KMS-11 (cell line): ENCODE data around the gene NDEL1.

ENCODE experiments used
- H2AFZ ChIP-seq: fragments of 200-600 bp; sonication (generic); 2 replicates; pipeline ENCODE4 v1.6.1; 2016; ENCODE audit warnings: antibody characterized with exemption, mixed run types, low read depth
- H3K27ac ChIP-seq: fragments of 200-600 bp; sonication (generic); 2 replicates; pipeline ENCODE4 v1.6.1; 2016; ENCODE audit warnings: mild to moderate bottlenecking, mixed run types
- H3K27me3 ChIP-seq: fragments of 200-600 bp; sonication (generic); 2 replicates; pipeline ENCODE4 v1.6.1; 2017; ENCODE audit warnings: mild to moderate bottlenecking, low read depth, mixed run types, moderate library complexity; ENCODE audit not compliant: insufficient read depth
- H3K36me3 ChIP-seq: fragments of 200-600 bp; sonication (generic); 2 replicates; pipeline ENCODE4 v1.6.1; 2017; ENCODE audit warnings: mild to moderate bottlenecking, mixed run types; ENCODE audit not compliant: insufficient read depth
- H3K4me1 ChIP-seq: fragments of 200-600 bp; sonication (generic); 2 replicates; pipeline ENCODE4 v1.6.1; 2016; ENCODE audit warnings: mild to moderate bottlenecking, low read depth, mixed run types; ENCODE audit not compliant: poor library complexity, severe bottlenecking
- H3K4me2 ChIP-seq: fragments of 200-600 bp; sonication (generic); 2 replicates; pipeline ENCODE4 v1.7.0; 2016; ENCODE audit warnings: mild to moderate bottlenecking, mixed run types
- H3K4me3 ChIP-seq: fragments of 200-600 bp; sonication (generic); IDR thresholded peaks from 2 replicates; pipeline ENCODE4 v1.6.1; 2017; ENCODE audit warnings: low read depth, low read length, mixed read lengths; ENCODE audit not compliant: insufficient read depth
- H3K79me2 ChIP-seq: fragments of 200-600 bp; sonication (generic); 2 replicates; pipeline ENCODE4 v1.6.1; 2016; ENCODE audit warnings: low read depth, mixed run types; ENCODE audit not compliant: insufficient read depth
- H3K9ac ChIP-seq: fragments of 200-600 bp; sonication (generic); 2 replicates; pipeline ENCODE4 v1.6.1; 2016; ENCODE audit warnings: mild to moderate bottlenecking, mixed run types
- H4K20me1 ChIP-seq: fragments of 200-600 bp; sonication (generic); 2 replicates; pipeline ENCODE4 v1.6.1; 2016; ENCODE audit warnings: mild to moderate bottlenecking, mixed run types; ENCODE audit not compliant: insufficient read depth
- TF ChIP-seq, protein P1 (sequence below): fragments of 200-600 bp; sonication (generic); conservative IDR thresholded peaks from 2 replicates; pipeline ENCODE4 v1.6.1; 2017; ENCODE audit warnings: low read depth, mild to moderate bottlenecking, antibody characterized with exemption, low read length, moderate library complexity, mixed read lengths

NDEL1 gene

DNA sequence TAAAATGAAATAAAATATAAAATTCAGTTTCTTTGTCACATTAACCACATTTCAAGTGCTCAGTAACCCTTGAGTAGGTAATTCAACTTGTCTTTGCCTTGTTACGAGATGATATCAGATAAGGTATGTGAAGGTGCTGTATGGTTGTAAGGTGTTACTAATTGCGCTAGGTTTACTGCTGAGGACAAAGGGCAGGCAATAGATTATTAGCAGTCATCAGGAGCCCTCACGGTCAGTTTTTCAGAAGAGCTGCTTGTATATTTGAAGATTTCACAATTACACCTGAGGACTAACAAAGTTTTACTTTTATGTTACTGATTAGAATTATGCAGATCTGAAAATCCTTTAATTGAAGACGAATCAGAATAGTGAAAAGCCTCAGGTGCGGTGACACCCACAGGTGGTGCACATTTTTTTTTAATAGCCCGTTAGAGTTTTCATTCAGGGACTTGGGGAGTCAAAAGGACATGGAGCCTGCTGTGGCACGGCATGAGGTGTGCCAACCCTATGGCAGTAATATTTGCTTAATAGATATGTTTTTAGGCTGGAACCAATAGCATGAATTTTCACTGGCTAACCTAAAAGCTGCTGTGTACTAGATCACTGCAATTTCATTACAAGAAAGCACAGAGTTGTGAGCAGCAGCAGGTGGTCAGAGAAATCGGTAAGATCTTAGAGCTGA is 16.4 kb downstream of the NDEL1 start:
- Histone ChIP-seq H3K36me3 (no peaks in the 10 kb centered on the region), H3K4me1 (no peaks in the 10 kb centered on the region), H3K27ac (no peak overlapping the region), H3K9ac (no peak overlapping the region), H3K4me3 (no peak overlapping the region), H2AFZ (no peak overlapping the region), H3K4me2 (no peak overlapping the region), H4K20me1 (no peaks in the 10 kb centered on the region), H3K27me3 (no peaks in the 10 kb centered on the region), H3K79me2 (no peaks in the 10 kb centered on the region)
- TF ChIP-seq, protein P1, sequence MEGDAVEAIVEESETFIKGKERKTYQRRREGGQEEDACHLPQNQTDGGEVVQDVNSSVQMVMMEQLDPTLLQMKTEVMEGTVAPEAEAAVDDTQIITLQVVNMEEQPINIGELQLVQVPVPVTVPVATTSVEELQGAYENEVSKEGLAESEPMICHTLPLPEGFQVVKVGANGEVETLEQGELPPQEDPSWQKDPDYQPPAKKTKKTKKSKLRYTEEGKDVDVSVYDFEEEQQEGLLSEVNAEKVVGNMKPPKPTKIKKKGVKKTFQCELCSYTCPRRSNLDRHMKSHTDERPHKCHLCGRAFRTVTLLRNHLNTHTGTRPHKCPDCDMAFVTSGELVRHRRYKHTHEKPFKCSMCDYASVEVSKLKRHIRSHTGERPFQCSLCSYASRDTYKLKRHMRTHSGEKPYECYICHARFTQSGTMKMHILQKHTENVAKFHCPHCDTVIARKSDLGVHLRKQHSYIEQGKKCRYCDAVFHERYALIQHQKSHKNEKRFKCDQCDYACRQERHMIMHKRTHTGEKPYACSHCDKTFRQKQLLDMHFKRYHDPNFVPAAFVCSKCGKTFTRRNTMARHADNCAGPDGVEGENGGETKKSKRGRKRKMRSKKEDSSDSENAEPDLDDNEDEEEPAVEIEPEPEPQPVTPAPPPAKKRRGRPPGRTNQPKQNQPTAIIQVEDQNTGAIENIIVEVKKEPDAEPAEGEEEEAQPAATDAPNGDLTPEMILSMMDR = no peak

DNA sequence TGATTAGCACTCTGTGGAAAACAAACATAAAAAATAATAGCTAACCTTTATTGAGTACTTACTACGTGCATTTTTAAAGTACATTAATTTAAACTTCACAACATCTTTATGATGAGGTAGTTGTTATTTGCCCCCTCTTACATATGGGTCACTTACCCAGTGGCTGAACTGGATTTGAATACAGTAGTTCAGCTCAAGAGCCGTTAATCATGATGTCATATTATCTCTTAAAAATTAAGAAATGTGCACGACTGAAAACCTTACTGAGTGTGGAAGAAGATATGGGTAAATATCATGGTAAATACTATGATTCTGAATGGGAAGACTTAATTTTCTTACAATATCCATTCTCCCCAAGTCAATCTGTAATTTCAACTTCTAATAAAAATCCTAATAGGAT is 17.6 kb downstream of the NDEL1 start:
- H3K27ac ChIP-seq = no peak overlapping the region
- no peaks in the 10 kb centered on the region for H3K4me1 ChIP-seq
- no peak overlapping the region for H3K4me2 ChIP-seq
- H4K20me1 ChIP-seq = no peaks in the 10 kb centered on the region
- H3K27me3 ChIP-seq = no peaks in the 10 kb centered on the region
- H3K4me3 ChIP-seq = no peak overlapping the region
- no peaks in the 10 kb centered on the region for H3K79me2 ChIP-seq
- TF ChIP-seq, protein P1 = no peak
- no peak overlapping the region for H2AFZ ChIP-seq
- no peak overlapping the region for H3K9ac ChIP-seq
- no peaks in the 10 kb centered on the region for H3K36me3 ChIP-seq

DNA sequence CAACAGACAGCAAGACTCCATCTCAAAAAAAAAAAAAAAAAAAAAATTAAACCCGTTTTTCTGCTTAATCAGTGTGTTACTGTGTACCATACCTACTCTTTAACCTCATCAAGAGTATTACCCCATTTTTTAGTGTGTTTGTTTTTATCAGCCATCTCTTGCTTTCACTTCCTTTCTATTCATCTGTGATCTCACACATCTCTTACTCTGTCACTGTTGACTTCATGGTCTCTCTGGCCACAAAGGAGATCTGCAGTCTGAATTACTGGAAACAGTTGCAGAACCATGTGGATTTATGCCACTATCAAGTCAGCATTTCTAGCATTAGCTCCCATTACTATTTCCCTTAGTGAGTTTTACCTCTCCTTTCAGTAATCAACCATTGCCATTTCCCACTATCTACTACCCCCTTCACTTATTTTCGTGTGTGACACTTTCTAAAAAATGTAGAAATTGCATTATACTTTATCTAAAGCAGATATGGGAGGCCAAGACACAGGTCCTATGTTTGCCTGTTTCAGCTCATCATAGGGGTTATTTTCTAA is 20.1 kb downstream of the NDEL1 start:
- TF ChIP-seq, protein P1 = no peak
- Histone ChIP-seq H3K4me1 (no peaks in the 10 kb centered on the region), H2AFZ (no peak overlapping the region), H3K36me3 (no peaks in the 10 kb centered on the region), H3K79me2 (no peaks in the 10 kb centered on the region), H3K27ac (no peak overlapping the region), H3K4me2 (no peak overlapping the region), H4K20me1 (no peaks in the 10 kb centered on the region), H3K9ac (no peak overlapping the region), H3K4me3 (no peak overlapping the region), H3K27me3 (no peaks in the 10 kb centered on the region)

DNA sequence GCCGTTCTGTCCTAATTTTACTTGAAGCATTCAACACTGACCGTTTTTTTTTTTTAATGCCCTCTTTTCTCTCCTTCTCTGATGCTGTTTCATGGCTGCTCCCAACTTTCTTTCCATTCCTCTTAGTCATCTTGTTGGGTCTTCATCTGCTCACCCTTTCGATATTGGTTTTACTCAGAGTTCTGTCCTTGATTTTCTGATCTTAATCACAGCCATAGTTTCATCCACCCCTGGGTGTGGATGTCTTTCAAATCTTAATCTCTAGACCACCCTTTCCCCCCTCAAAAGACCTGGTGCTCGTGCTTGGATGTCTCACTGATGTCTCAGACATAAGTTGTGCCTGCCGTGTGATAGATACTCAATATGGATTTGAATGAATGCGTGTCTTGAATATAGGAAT is 22.4 kb downstream of the NDEL1 start:
- no peak overlapping the region for H3K4me2 ChIP-seq
- H3K27ac ChIP-seq = no peak overlapping the region
- no peak overlapping the region for H3K9ac ChIP-seq
- H3K79me2 ChIP-seq = no peaks in the 10 kb centered on the region
- TF ChIP-seq, protein P1 = no peak
- H3K27me3 ChIP-seq = no peaks in the 10 kb centered on the region
- H3K4me1 ChIP-seq = no peaks in the 10 kb centered on the region
- no peak overlapping the region for H3K4me3 ChIP-seq
- no peaks in the 10 kb centered on the region for H4K20me1 ChIP-seq
- no peak overlapping the region for H2AFZ ChIP-seq
- no peaks in the 10 kb centered on the region for H3K36me3 ChIP-seq
